OCI-LY1 (cell line): Measurements from ENCODE around the gene KLHL33.

ENCODE experiments used
- H2AFZ ChIP-seq: fragments of 200-600 bp; sonication (generic), shearing (Covaris generic); 2 replicates; pipeline ENCODE4 v1.6.0; 2014; ENCODE audit warnings: antibody characterized with exemption, mild to moderate bottlenecking, low read length
- H3F3A ChIP-seq: fragments of 200-600 bp; sonication (generic), shearing (Covaris generic); 2 replicates; pipeline ENCODE4 v1.6.0; 2014; ENCODE audit warnings: mild to moderate bottlenecking, antibody characterized with exemption, low read length, moderate library complexity; ENCODE audit not compliant: insufficient read depth
- H3K27ac ChIP-seq: fragments of 200-600 bp; sonication (generic); 2 replicates; pipeline ENCODE4 v1.5.1; 2014; ENCODE audit warnings: low read length, mixed run types, mild to moderate bottlenecking, low read depth; ENCODE audit not compliant: poor library complexity, severe bottlenecking
- H3K27me3 ChIP-seq: fragments of 200-600 bp; sonication (generic); 2 replicates; pipeline ENCODE4 v1.6.0; 2014; ENCODE audit warnings: antibody characterized with exemption, mild to moderate bottlenecking, low read length, moderate library complexity; ENCODE audit not compliant: insufficient read depth
- H3K36me3 ChIP-seq: fragments of 200-600 bp; sonication (generic); 2 replicates; pipeline ENCODE4 v1.6.1; 2014; ENCODE audit warnings: mild to moderate bottlenecking, antibody characterized with exemption, low read length, moderate library complexity, mixed read lengths; ENCODE audit not compliant: insufficient read depth
- H3K4me1 ChIP-seq: fragments of 200-600 bp; sonication (generic); 2 replicates; pipeline ENCODE4 v1.5.1; 2014; ENCODE audit warnings: mild to moderate bottlenecking, low read length, moderate library complexity; ENCODE audit not compliant: insufficient read depth, severe bottlenecking
- H3K4me2 ChIP-seq: fragments of 200-600 bp; sonication (generic), shearing (Covaris generic); 2 replicates; pipeline ENCODE4 v1.6.1; 2014; ENCODE audit warnings: low read length
- H3K4me3 ChIP-seq: fragments of 200-600 bp; sonication (generic); 2 replicates; pipeline ENCODE4 v1.5.1; 2014; ENCODE audit warnings: low read length, low read depth, mild to moderate bottlenecking, mixed read lengths; ENCODE audit not compliant: poor library complexity, severe bottlenecking
- H3K79me2 ChIP-seq: fragments of 200-600 bp; shearing (Covaris generic); 2 replicates; pipeline ENCODE4 v1.6.1; 2016; ENCODE audit warnings: mixed run types, low read length, mixed read lengths; ENCODE audit not compliant: insufficient read depth
- H3K9ac ChIP-seq: fragments of 200-600 bp; sonication (generic), shearing (Covaris generic); 2 replicates; pipeline ENCODE4 v1.6.1; 2014; ENCODE audit warnings: mild to moderate bottlenecking, low read length, mixed read lengths
- H3K9me2 ChIP-seq: fragments of 200-600 bp; sonication (generic), shearing (Covaris generic); 2 replicates; pipeline ENCODE4 v1.6.1; 2014; ENCODE audit warnings: low read depth, mild to moderate bottlenecking, low read length, mixed read lengths
- H3K9me3 ChIP-seq: fragments of 200-600 bp; shearing (Covaris generic); 2 replicates; pipeline ENCODE4 v1.6.1; 2014; ENCODE audit warnings: low read length, mixed read lengths
- H4K20me1 ChIP-seq: fragments of 200-600 bp; sonication (generic), shearing (Covaris generic); 2 replicates; pipeline ENCODE4 v1.6.0; 2016; ENCODE audit warnings: mild to moderate bottlenecking, low read length; ENCODE audit not compliant: insufficient read depth
- CTCF ChIP-seq: fragments of 200-600 bp; sonication (generic), shearing (Covaris generic); IDR thresholded peaks from 2 replicates; pipeline ENCODE4 v1.5.1; 2017; ENCODE audit warnings: mild to moderate bottlenecking, antibody characterized with exemption, low read length, moderate library complexity, mixed read lengths
- EZH2 ChIP-seq: fragments of 200-600 bp; sonication (generic), shearing (Covaris generic); IDR thresholded peaks from 2 replicates; pipeline ENCODE4 v1.8.0; 2017; ENCODE audit warnings: borderline replicate concordance, mixed run types, mild to moderate bottlenecking, antibody characterized with exemption, low read length, moderate library complexity, mixed read lengths

KLHL33 gene

GRCh38 chr14:20435582-20436362, at the start of gene KLHL33:
KLHL33 (minus strand) TSS chr14:20436166; CDS start chr14:20435811, 355 bp downstream.
- Histone ChIP-seq H3K4me3 (no peak within 1 kb of the TSS), H2AFZ (no peak within 1 kb of the TSS)

GRCh38 chr14:20482382-20482781, 46.4 kb upstream of the KLHL33 start:
- H3K4me3 ChIP-seq = no peak overlapping the region
- no peaks in the 10 kb centered on the region for H3K9me2 ChIP-seq
- no peak overlapping the region for H3K27ac ChIP-seq
- no peaks in the 10 kb centered on the region for H3K79me2 ChIP-seq
- no peak overlapping the region for H3K4me2 ChIP-seq
- no peaks in the 10 kb centered on the region for H3K9me3 ChIP-seq
- H4K20me1 ChIP-seq = no peaks in the 10 kb centered on the region
- H3K9ac ChIP-seq = no peak overlapping the region
- H2AFZ ChIP-seq = no peak overlapping the region
- H3K36me3 ChIP-seq = peaks cover 20% of the 10 kb centered on the region
- no peaks in the 10 kb centered on the region for H3F3A ChIP-seq
- H3K4me1 ChIP-seq = no peaks in the 10 kb centered on the region
- TF ChIP-seq CTCF (no peak), EZH2 (no peak)
- H3K27me3 ChIP-seq = no peaks in the 10 kb centered on the region

More at GRCh38 chr14:20435582-20436362, at the start of gene KLHL33:
- no peaks in the 10 kb centered on the region for H3F3A ChIP-seq
- no peaks in the 10 kb centered on the region for H3K36me3 ChIP-seq
- no peaks in the 10 kb centered on the region for H4K20me1 ChIP-seq
- no peaks in the 10 kb centered on the region for H3K9me2 ChIP-seq
- H3K27ac ChIP-seq = no peak within 1 kb of the TSS
- no peaks in the 10 kb centered on the region for H3K9me3 ChIP-seq
- TF ChIP-seq CTCF (no peak), EZH2 (no peak)
- H3K27me3 ChIP-seq = 0 out of 2 replicates have a peak, but pooled peaks cover 3% of the 10 kb centered on the region
- no peak within 1 kb of the TSS for H3K4me2 ChIP-seq
- H3K4me1 ChIP-seq = no peaks in the 10 kb centered on the region
- H3K79me2 ChIP-seq = no peaks in the 10 kb centered on the region
- no peak within 1 kb of the TSS for H3K9ac ChIP-seq

GRCh38 chr14:20478894-20479293, 42.9 kb upstream of the KLHL33 start:
- no peak overlapping the region for H3K4me3 ChIP-seq
- H3F3A ChIP-seq = no peaks in the 10 kb centered on the region
- peaks cover 55% of the 10 kb centered on the region for H3K36me3 ChIP-seq
- H2AFZ ChIP-seq = no peak overlapping the region
- no peak overlapping the region for H3K9ac ChIP-seq
- H3K4me1 ChIP-seq = no peaks in the 10 kb centered on the region
- no peaks in the 10 kb centered on the region for H3K79me2 ChIP-seq
- no peaks in the 10 kb centered on the region for H4K20me1 ChIP-seq
- H3K9me3 ChIP-seq = no peaks in the 10 kb centered on the region
- no peak overlapping the region for H3K4me2 ChIP-seq
- no peak for TF ChIP-seq EZH2
- TF ChIP-seq CTCF = no peak
- H3K27ac ChIP-seq = no peak overlapping the region
- H3K9me2 ChIP-seq = no peaks in the 10 kb centered on the region
- H3K27me3 ChIP-seq = no peaks in the 10 kb centered on the region
